HG02884 (cell line): ENCODE results near the gene PAQR5.

ENCODE experiments used
- ATAC-seq: cut with Tn5 transposase; IDR thresholded peaks from one replicate; pipeline ENCODE4 v1.9.1; 2021; ENCODE audit warnings: mild to moderate bottlenecking, moderate library complexity; ENCODE audit not compliant: unreplicated experiment

Gene PAQR5

GRCh38 chr15:69456208-69457166 lies 157.8 kb downstream of the PAQR5 start:
- no peak for ATAC-seq
